Measurements from ENCODE around the gene REPIN1. TPM values are rescaled to one million over a fixed set of nuclear protein-coding genes. Genes with fewer than 3 reads are reported as not detected.

Gene REPIN1
- total RNA-seq, 1 experiment from 2014 or later: 106 TPM

DNA sequence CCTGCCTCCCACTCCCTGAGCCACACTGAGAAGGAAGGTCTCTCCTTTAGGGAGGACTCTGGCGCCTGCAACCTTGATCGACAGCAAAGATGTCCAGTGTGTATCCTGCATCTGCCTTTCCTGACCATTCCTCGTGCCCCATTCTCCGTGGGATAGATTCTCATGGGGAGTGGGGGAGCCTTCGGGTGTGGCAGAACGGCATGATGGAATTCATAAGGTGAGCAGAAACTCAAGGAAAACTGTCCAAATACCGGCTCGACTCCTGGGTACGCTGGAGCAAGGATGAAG lies 26.6 kb upstream of the REPIN1 start:
- no peaks in the 10 kb centered on the region for H3K4me1 ChIP-seq (ENCODE audit: insufficient read depth, low read length)
- no peak overlapping the region for H3K27ac ChIP-seq (ENCODE audit: insufficient read length, low read depth, low read length)
- H4K91ac ChIP-seq (ENCODE audit: insufficient read length, low read depth, low read length): no peak overlapping the region
- DNase-seq: no peak
- Mint-ChIP-seq H3K27me3 (ENCODE audit: low read depth) (peaks cover 80% of the 10 kb centered on the region), H3K4me3 (peak overlapping the region; percentile 54 to 96), H3K9me3 (peaks cover 13 to 18% of the 10 kb centered on the region in 2 experiments), H3K36me3 (ENCODE audit: insufficient read depth in 1 of 3, low read depth in 3 of 3) (peaks cover 15 to 30% (median 26%) of the 10 kb centered on the region in 3 experiments), H3K4me1 (peaks cover 42 to 48% of the 10 kb centered on the region in 2 experiments), H3K27ac (peak overlapping the region in 1 of 3 experiments; percentile 63; a peak in 1 of 7 replicates)
- no peaks in the 10 kb centered on the region for H3K79me1 ChIP-seq (ENCODE audit: insufficient read depth, low read depth, low read length, poor library complexity, severe bottlenecking)
- H3K23ac ChIP-seq (ENCODE audit: insufficient read length, low read depth, low read length): no peak overlapping the region
- H2BK15ac ChIP-seq (ENCODE audit: low read depth, low read length): no peak overlapping the region
- no peaks in the 10 kb centered on the region for H3K79me2 ChIP-seq (ENCODE audit: insufficient read depth, low read length)
- WGBS (ENCODE audit: extremely low coverage, insufficient read length, low lambda C conversion rate): no CpG with 5 or more reads among the region's 9 CpGs
- H2BK5ac ChIP-seq (ENCODE audit: insufficient read length, low read length): no peak overlapping the region
- H2AFZ ChIP-seq (ENCODE audit: low read length): no peak overlapping the region
- no peak overlapping the region for H2AK5ac ChIP-seq (ENCODE audit: insufficient read length, low read length)
- no peak overlapping the region for H2BK120ac ChIP-seq (ENCODE audit: low read depth, low read length, poor library complexity, severe bottlenecking)
- H2BK20ac ChIP-seq (ENCODE audit: low read depth, low read length, poor library complexity, severe bottlenecking): no peak overlapping the region
- no peak overlapping the region for H3K14ac ChIP-seq (ENCODE audit: insufficient read depth, low read length)
- no peak overlapping the region for H3T11ph ChIP-seq (ENCODE audit: low read length)
- H4K20me1 ChIP-seq (ENCODE audit: control insufficient read depth, insufficient read depth, insufficient read length): no peaks in the 10 kb centered on the region
- peaks cover 16% of the 10 kb centered on the region for H3K27me3 ChIP-seq (ENCODE audit: insufficient read depth, low read length)
- peak overlapping the region; percentile 76 for H3K4me2 ChIP-seq (ENCODE audit: insufficient read depth, insufficient read length, low read length)
- H4K5ac ChIP-seq (ENCODE audit: insufficient read length, low read depth, low read length): no peak overlapping the region
- peaks cover 7% of the 10 kb centered on the region for H3K9me3 ChIP-seq (ENCODE audit: control insufficient read depth, low read depth, low read length)
- peaks cover 16% of the 10 kb centered on the region for H3K23me2 ChIP-seq (ENCODE audit: insufficient read length, low read depth, low read length, poor library complexity, severe bottlenecking)
- H4K8ac ChIP-seq (replicated peaks; ENCODE audit: insufficient read length, low read depth, low read length): no peak overlapping the region
- no peak overlapping the region for H2BK12ac ChIP-seq (ENCODE audit: insufficient read length, low read depth, low read length)
- no peak overlapping the region for H3K9ac ChIP-seq (ENCODE audit: extremely low read depth, insufficient read length, low read length)
- no peak overlapping the region for H3K4ac ChIP-seq (ENCODE audit: low read depth, low read length)
- H3K18ac ChIP-seq (ENCODE audit: insufficient read length, low read depth, low read length): no peak overlapping the region
- H3K56ac ChIP-seq (ENCODE audit: insufficient read length, low read depth, low read length): no peak overlapping the region
- TF ChIP-seq, protein P1, sequence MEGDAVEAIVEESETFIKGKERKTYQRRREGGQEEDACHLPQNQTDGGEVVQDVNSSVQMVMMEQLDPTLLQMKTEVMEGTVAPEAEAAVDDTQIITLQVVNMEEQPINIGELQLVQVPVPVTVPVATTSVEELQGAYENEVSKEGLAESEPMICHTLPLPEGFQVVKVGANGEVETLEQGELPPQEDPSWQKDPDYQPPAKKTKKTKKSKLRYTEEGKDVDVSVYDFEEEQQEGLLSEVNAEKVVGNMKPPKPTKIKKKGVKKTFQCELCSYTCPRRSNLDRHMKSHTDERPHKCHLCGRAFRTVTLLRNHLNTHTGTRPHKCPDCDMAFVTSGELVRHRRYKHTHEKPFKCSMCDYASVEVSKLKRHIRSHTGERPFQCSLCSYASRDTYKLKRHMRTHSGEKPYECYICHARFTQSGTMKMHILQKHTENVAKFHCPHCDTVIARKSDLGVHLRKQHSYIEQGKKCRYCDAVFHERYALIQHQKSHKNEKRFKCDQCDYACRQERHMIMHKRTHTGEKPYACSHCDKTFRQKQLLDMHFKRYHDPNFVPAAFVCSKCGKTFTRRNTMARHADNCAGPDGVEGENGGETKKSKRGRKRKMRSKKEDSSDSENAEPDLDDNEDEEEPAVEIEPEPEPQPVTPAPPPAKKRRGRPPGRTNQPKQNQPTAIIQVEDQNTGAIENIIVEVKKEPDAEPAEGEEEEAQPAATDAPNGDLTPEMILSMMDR (conservative IDR thresholded peaks at IDR 0.05): no peak

Measured in H9 (cell line).